ENCODE data around the gene IGBP1. TPM values are rescaled to one million over a fixed set of nuclear protein-coding genes. Genes with fewer than 3 reads are reported as not detected.

IGBP1 gene
- total and polyA plus RNA-seq, 10 of the 15 experiments (the other 5 are each of a cell fraction or from before 2014, with no cell fraction given): 29.7 to 120 (median 58.7) TPM

- no peak for TF ChIP-seq REST (IDR thresholded peaks at IDR 0.05; ENCODE audit: low read depth, low read length)
- 0 out of 2 replicates have a peak, but pooled peaks have one; percentile 13 for TF ChIP-seq ATF2 (IDR thresholded peaks at IDR 0.05; ENCODE audit: low read length)
- TF ChIP-seq SPI1 (IDR thresholded peaks at IDR 0.05; ENCODE audit: borderline replicate concordance, insufficient read depth, low read depth, low read length): no peak
- TF ChIP-seq CHD2 (IDR thresholded peaks at IDR 0.05; ENCODE audit: borderline replicate concordance, low read depth, low read length): 0 out of 2 replicates have a peak, but pooled peaks have one; percentile 29
- peak; percentile 89 for TF ChIP-seq MEF2B (IDR thresholded peaks at IDR 0.05; ENCODE audit: partially characterized antibody, poor library complexity, severe bottlenecking)
- TF ChIP-seq IKZF1 (conservative IDR thresholded peaks at IDR 0.05): peak; percentile 42; the same call in 1 of the 2 replicates
- TF ChIP-seq IKZF2 (IDR thresholded peaks at IDR 0.05): peak; percentile 25 to 44; a peak in 2 of 4 replicates
These were observed 43.8 kb downstream of the IGBP1 start, which contains the start of gene DGAT2L6 (continued) for GRCh38 chrX:70176938-70177533.

Measured in GM12878 (cell line).